Osteoblast (primary cell): ENCODE measurements around the gene PNMA1. TPM values are rescaled to one million over a fixed set of nuclear protein-coding genes. Genes with fewer than 3 reads are reported as not detected.
A peak's percentile ranks its signal among the peaks of the same experiment; 100 is the strongest.

Experiments
- DNase-seq: peaks from one replicate; pipeline ENCODE4 v3.0.0; 2011; ENCODE audit warnings: low spot score, mixed read lengths; ENCODE audit not compliant: insufficient read length; ENCODE audit errors: missing footprints
- H2AFZ ChIP-seq: 2 replicates; pipeline ENCODE4 v1.6.0; 2011; ENCODE audit warnings: mild to moderate bottlenecking, low read length
- H3K27ac ChIP-seq: 2 replicates; pipeline ENCODE4 v1.5.1; 2011; ENCODE audit warnings: mild to moderate bottlenecking, low read depth, low read length, moderate library complexity
- H3K27me3 ChIP-seq: 2 replicates; pipeline ENCODE4 v1.6.0; 2012; ENCODE audit warnings: mild to moderate bottlenecking, control low read depth, inconsistent platforms, low read length, moderate library complexity; ENCODE audit not compliant: insufficient read depth
- H3K36me3 ChIP-seq: 2 replicates; pipeline ENCODE4 v1.5.1; 2011; ENCODE audit warnings: mild to moderate bottlenecking, low read length, control low read depth, moderate library complexity; ENCODE audit not compliant: insufficient read depth
- H3K4me1 ChIP-seq: 2 replicates; pipeline ENCODE4 v1.5.1; 2011; ENCODE audit warnings: mild to moderate bottlenecking, low read length, control low read depth, moderate library complexity; ENCODE audit not compliant: insufficient read depth
- H3K4me2 ChIP-seq: 2 replicates; pipeline ENCODE4 v1.6.0; 2011; ENCODE audit warnings: mild to moderate bottlenecking, low read length; ENCODE audit not compliant: insufficient read depth
- H3K4me3 ChIP-seq: fragments of 200-600 bp; sonication (generic); 3 replicates; pipeline ENCODE4 v1.5.1; 2012; ENCODE audit warnings: mild to moderate bottlenecking, low read length, inconsistent platforms; ENCODE audit not compliant: insufficient read depth
- H3K79me2 ChIP-seq: 2 replicates; pipeline ENCODE4 v1.6.0; 2012; ENCODE audit warnings: mild to moderate bottlenecking, low read length, control low read depth, inconsistent platforms; ENCODE audit not compliant: insufficient read depth
- H3K9me3 ChIP-seq: 2 replicates; pipeline ENCODE4 v1.5.1; 2011; ENCODE audit warnings: low read depth, low read length, control low read depth
- H4K20me1 ChIP-seq: 2 replicates; pipeline ENCODE4 v1.6.0; 2012; ENCODE audit warnings: mild to moderate bottlenecking, low read length, control low read depth; ENCODE audit not compliant: insufficient read depth
- total RNA-seq: library from RNA; depleted of rRNA; stranded (reverse); fragments of >200 nt; gene quantifications from 2 replicates; pipeline ENCODE4 v1.2.3, GENCODE V29; 2012
- TF ChIP-seq, protein P1 (sequence below): IDR thresholded peaks from 2 replicates; pipeline ENCODE4 v1.5.1; 2011; ENCODE audit warnings: mild to moderate bottlenecking, low read depth, low read length, moderate library complexity; ENCODE audit errors: extremely low read depth

The PNMA1 gene
- total RNA-seq, 1 donor, result 40.2 TPM

DNA sequence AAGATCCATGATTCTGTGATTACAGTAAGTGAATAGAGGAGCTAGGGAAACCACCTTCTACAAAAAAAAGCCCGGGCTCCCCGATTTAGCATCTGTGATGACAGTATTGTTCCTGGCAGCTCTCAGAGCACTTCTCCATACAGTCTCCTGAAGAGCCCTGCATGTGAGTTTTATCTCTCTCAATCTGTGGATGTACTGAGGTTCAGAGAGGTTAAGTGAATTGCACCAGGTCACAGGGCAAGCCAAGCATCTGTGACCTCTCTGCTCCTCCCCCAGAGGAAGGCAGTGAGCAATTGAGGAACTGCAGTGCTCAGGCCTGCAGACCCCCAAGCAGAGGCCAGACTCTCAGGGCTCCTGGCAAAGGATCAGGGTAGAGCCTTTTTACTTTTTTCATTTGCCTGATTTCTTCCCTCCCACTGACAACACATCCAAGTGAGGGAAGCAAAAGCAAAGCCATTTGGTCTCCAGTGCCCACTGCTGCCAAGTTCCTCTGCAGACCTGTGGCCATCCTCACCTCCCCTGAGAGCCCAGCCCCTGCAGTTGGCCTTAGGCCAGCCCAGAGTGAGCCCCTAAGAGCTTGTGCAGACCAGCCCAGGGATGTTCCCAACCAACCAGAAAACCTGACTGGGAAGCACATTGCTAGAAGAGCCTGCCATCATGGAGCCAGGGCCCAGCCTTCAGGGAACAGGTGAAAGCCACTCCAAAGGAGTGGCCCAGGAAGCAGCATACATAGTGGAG lies 47.6 kb upstream of the PNMA1 start:
- Histone ChIP-seq H3K9me3 (no peaks in the 10 kb centered on the region), H4K20me1 (peaks cover 44% of the 10 kb centered on the region)

DNA sequence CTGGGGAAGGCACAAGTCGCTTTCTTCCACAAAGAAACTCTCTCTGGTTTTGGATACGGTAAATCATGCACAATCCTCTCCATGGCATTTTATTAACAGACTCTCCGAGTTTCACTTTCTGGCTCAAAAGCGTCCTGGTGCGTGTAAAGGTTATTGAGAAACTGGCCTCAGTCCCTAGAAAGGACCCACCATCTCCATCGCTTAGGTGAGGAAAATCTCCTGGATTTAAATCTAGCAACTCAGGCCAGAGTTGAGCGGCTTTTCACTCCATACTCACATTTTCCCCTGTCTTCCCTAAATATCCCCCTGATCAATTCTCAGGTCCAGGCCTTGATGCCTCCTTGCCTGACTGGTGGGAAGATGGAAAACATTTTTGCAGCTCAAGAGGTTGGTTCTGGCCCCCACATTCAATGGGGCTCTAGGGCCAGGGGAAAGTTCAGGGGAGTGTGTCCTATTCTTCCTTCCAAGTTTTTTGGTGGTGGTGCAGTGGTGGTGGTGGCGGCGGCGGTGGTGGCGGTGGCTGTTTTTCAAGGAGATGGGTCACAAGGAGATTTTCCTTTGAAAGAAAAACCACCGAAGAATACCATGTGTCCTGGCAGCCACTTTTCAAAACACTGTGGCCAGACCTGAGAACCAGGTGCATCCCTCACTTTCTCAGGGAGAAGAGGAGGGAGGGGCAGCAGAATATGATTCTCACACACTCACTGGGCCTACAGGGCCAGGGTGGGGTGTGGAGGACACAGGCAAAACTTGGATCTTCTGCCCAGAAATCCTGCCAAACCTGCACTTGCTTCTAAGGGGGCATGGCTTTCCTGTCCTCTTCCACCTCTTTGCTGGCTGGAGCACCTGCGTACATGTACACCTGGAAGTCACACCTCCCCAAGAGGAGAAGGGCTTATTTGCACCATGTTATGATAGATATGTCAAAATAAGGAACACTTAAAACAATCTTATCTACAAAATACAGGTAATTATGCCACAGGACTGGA lies 46.7 kb upstream of the PNMA1 start:
- Histone ChIP-seq H3K4me2 (peak overlapping the region; percentile 83), H3K36me3 (no peaks in the 10 kb centered on the region), H4K20me1 (peaks cover 46% of the 10 kb centered on the region), H2AFZ (peak overlapping the region; percentile 67), H3K4me1 (peaks cover 44% of the 10 kb centered on the region), H3K9me3 (no peaks in the 10 kb centered on the region), H3K79me2 (peaks cover 82% of the 10 kb centered on the region), H3K27ac (peak overlapping the region; percentile 99), H3K27me3 (no peaks in the 10 kb centered on the region), H3K4me3 (peak overlapping the region; percentile 82)
- DNase-seq, result peak; percentile 62
- TF ChIP-seq, protein P1, sequence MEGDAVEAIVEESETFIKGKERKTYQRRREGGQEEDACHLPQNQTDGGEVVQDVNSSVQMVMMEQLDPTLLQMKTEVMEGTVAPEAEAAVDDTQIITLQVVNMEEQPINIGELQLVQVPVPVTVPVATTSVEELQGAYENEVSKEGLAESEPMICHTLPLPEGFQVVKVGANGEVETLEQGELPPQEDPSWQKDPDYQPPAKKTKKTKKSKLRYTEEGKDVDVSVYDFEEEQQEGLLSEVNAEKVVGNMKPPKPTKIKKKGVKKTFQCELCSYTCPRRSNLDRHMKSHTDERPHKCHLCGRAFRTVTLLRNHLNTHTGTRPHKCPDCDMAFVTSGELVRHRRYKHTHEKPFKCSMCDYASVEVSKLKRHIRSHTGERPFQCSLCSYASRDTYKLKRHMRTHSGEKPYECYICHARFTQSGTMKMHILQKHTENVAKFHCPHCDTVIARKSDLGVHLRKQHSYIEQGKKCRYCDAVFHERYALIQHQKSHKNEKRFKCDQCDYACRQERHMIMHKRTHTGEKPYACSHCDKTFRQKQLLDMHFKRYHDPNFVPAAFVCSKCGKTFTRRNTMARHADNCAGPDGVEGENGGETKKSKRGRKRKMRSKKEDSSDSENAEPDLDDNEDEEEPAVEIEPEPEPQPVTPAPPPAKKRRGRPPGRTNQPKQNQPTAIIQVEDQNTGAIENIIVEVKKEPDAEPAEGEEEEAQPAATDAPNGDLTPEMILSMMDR, result no peak

More for the DNA sequence above, 47.6 kb upstream of the PNMA1 start:
- peak overlapping the region; percentile 99 for H3K27ac ChIP-seq
- H3K79me2 ChIP-seq, result peaks cover 79% of the 10 kb centered on the region
- H3K4me1 ChIP-seq, result peaks cover 35% of the 10 kb centered on the region
- no peak overlapping the region for H3K4me2 ChIP-seq
- H3K4me3 ChIP-seq, result no peak overlapping the region
- no peak overlapping the region for H2AFZ ChIP-seq
- TF ChIP-seq, protein P1, result no peak
- no peaks in the 10 kb centered on the region for H3K27me3 ChIP-seq
- no peaks in the 10 kb centered on the region for H3K36me3 ChIP-seq
- peak; percentile 74 for DNase-seq

DNA sequence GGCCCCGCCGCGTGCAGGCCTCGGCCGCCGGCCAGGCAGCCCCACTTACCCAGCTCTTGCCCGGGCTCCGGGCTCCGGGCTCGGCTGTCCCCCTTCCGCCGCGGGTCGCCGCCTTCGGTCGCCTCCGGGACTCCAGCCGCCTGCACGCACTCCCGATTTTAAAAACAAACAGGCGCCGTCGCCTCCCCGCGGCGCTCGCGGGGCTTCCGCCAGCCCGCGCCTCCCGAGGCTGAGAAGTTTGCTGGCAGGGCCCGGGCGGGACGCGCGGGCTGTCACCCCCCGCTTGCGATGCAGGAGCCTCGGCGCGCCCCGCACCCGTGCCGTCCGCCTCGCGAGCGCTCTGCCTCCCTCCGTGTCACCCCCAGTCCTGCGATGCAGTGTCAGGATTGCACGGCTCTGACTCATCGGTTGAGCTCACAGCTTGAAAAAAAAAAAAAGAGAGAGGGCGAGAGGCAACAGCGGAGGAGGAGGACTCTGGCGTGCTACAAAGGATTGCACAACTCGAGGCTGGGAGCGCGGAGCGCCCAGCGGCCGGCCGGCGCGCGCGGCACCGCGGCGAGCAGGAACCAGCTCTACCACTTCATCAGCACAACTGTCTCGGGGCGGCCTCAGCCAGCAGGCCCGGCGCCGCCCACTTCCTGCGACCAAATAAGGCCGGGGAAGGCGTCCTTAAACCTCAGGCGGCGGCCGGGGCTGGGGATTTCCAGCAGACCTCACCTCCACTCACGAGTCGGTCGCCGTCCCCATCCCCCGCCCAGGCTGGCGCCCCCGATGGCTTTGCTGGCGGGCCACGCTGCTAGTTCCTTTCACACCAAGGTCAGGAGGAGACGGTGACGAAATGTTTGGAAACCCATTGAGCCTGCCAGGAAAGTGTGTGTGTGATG lies 45.8 kb upstream of the PNMA1 start:
- TF ChIP-seq, protein P1, result no peak
- Histone ChIP-seq H3K79me2 (peaks cover 82% of the 10 kb centered on the region), H3K4me3 (peak overlapping the region; percentile 82), H3K4me2 (peak overlapping the region; percentile 83), H3K9me3 (no peaks in the 10 kb centered on the region), H3K27ac (peak overlapping the region; percentile 99), H3K27me3 (no peaks in the 10 kb centered on the region), H3K4me1 (peaks cover 54% of the 10 kb centered on the region), H2AFZ (peak overlapping the region; percentile 67), H4K20me1 (peaks cover 45% of the 10 kb centered on the region), H3K36me3 (no peaks in the 10 kb centered on the region)
- DNase-seq, result peak; percentile 100
